Placental pericyte (primary cell): ENCODE measurements around the gene SLIRP. TPM values are rescaled to one million over a fixed set of nuclear protein-coding genes. Genes with fewer than 3 reads are reported as not detected.

Experiments
- total RNA-seq: library from RNA; depleted of rRNA; stranded (reverse); fragments of >200 nt; gene quantifications from 2 replicates; pipeline ENCODE4 v1.2.3, GENCODE V29; 2012

SLIRP gene
- total RNA-seq = 91.8 and 108 TPM in 2 replicates

DNA sequence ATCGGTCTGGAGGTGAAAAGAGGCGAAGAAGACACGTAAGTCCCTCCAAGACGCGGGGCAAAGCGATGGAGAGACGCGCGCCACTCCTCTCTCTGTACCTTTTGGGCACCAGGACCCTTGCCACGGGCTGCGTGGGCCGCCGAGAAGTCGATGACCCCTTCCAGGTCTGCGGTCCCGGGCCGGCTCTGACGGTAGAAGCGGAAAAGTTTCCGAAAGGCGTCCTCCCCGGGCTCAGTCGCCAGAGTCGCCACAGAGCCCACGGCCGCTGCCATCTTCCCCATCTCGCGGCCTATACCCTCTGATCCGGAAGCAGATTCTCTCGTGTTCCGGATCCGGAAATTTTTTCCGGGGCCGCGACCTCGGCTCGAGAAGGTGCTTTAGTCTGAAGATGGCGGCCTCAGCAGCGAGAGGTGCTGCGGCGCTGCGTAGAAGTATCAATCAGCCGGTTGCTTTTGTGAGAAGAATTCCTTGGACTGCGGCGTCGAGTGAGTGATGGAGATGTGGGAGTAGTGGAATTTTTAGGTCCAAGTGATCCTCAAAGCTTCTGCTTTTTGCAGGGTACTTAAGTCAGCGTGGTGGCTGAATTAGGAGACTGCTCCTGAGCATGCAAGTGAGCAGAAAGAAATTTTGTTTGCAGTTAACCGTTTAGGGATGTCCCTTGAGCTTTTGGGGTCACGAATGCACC, at the start of gene SLIRP, which contains the start of gene ALKBH1:
Gene SLIRP (plus strand): TSS at position 380 of the 685 bp plus-strand sequence. CDS start 9 bp downstream, at position 389.
Gene ALKBH1 (minus strand): TSS at position 300 of the 685 bp plus-strand sequence. CDS start 19 bp downstream, at position 281.

DNA sequence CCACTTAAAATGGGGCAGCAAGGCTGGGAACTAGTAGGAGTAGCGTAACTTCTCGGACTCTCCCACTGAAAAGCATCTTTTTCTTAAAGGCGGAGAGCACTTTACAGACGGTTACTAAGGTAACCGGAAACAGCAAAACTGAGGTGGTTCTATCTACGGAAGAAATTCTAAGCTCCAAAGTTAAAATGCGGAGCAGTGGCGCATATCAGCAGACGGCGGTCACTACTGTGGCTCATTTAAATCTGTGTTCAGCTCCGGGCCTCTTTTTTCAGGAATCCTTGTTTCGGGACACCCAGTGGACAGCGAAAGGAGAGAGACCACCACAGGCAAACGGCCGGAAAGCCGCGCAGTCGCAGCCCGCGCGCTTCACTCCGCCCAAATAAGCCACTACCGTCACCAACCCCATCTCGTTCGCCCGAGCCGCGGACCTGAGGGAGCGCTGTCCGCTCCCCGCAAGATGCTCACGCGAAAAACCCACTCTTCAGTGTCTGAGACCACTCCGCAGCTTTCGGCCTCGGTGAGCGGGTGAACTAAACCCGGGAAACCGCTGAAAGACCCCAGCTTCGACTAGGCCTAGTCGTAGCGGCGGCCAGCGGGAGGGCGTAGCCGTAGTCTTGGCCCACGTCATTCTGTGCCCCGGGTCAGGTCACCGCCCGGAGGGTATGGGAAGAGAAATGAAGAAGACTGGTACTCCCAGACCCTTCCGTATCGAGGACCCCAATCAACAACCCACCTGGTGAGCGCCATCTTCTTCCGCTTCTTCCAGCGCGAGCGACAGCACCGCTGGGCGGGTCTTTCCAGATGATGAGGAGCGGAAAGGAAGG, 52.7 kb downstream of the SLIRP start, which contains the start of gene SNW1:
Gene SNW1 (minus strand): TSS at position 776 of the 824 bp plus-strand sequence. CDS start 29 bp downstream, at position 747.

Other genes starting within 250 kb of the SLIRP start
- 0.29 TPM in 1 of 2 replicates, not detected in the other for gene ISM2, start 209.3 kb upstream of the SLIRP start, total RNA-seq
- 26.0 and 58.6 TPM in 2 replicates for gene SPTLC2, start 91.5 kb upstream of the SLIRP start, total RNA-seq
- 9.8 and 12.6 TPM in 2 replicates for gene ALKBH1, start 80 bp upstream of the SLIRP start, total RNA-seq
- gene SNW1, start 53.1 kb downstream of the SLIRP start, total RNA-seq = 44.7 and 51.4 TPM in 2 replicates
- gene ADCK1, start 92.0 kb downstream of the SLIRP start, total RNA-seq = 5.3 and 7.7 TPM in 2 replicates